Effector memory CD4-positive, alpha-beta T cell (primary cell): ENCODE measurements around the gene HYAL3.

Source experiments
- DNase-seq, 3 donors: peaks; one replicate each; pipeline ENCODE4 v3.0.0-alpha.2; 2020
- H3K27ac ChIP-seq: 2 replicates; pipeline ENCODE4 v1.7.0; 2013; ENCODE audit warnings: mild to moderate bottlenecking, low read length, moderate library complexity; ENCODE audit not compliant: insufficient read depth, poor library complexity, severe bottlenecking
- H3K27me3 ChIP-seq: replicated peaks from 2 replicates; pipeline ENCODE4 v1.7.0; 2013; ENCODE audit warnings: mild to moderate bottlenecking, low read length; ENCODE audit not compliant: insufficient read depth, control insufficient read depth, poor library complexity, severe bottlenecking
- H3K36me3 ChIP-seq: 2 replicates; pipeline ENCODE4 v1.7.0; 2013; ENCODE audit warnings: mild to moderate bottlenecking, low read length, moderate library complexity; ENCODE audit not compliant: control insufficient read depth, insufficient read depth
- H3K4me1 ChIP-seq: 2 replicates; pipeline ENCODE4 v1.7.0; 2013; ENCODE audit warnings: low read length, mild to moderate bottlenecking; ENCODE audit not compliant: control insufficient read depth, insufficient read depth, poor library complexity, severe bottlenecking
- H3K4me3 ChIP-seq: 2 replicates; pipeline ENCODE4 v1.7.0; 2013; ENCODE audit warnings: low read length, low read depth, mild to moderate bottlenecking; ENCODE audit not compliant: insufficient read depth, poor library complexity, severe bottlenecking
- H3K9me3 ChIP-seq: 2 replicates; pipeline ENCODE4 v1.7.0; 2013; ENCODE audit warnings: mild to moderate bottlenecking, low read length, moderate library complexity; ENCODE audit not compliant: control insufficient read depth

Gene HYAL3

DNA sequence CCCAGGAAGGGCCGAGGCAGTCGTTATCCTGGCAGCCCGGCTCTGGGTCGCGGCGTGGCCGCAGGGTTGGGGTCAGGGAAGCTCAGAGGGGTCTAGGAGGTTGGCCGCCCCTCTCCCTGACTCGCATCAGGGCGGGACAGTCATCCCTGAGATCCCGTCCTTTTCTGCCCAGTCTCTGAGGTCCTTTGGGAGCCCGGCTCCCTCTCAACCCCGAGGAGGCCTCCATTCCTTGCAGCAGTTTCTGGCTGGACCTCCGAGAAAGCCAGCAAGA is 22.8 kb upstream of the HYAL3 start:
- Histone ChIP-seq H3K4me3 (peak overlapping the region; percentile 93), H3K36me3 (no peaks in the 10 kb centered on the region), H3K27ac (peak overlapping the region; percentile 84), H3K27me3 (no peaks in the 10 kb centered on the region), H3K4me1 (peaks cover 35% of the 10 kb centered on the region), H3K9me3 (no peaks in the 10 kb centered on the region)
- no peak for DNase-seq

DNA sequence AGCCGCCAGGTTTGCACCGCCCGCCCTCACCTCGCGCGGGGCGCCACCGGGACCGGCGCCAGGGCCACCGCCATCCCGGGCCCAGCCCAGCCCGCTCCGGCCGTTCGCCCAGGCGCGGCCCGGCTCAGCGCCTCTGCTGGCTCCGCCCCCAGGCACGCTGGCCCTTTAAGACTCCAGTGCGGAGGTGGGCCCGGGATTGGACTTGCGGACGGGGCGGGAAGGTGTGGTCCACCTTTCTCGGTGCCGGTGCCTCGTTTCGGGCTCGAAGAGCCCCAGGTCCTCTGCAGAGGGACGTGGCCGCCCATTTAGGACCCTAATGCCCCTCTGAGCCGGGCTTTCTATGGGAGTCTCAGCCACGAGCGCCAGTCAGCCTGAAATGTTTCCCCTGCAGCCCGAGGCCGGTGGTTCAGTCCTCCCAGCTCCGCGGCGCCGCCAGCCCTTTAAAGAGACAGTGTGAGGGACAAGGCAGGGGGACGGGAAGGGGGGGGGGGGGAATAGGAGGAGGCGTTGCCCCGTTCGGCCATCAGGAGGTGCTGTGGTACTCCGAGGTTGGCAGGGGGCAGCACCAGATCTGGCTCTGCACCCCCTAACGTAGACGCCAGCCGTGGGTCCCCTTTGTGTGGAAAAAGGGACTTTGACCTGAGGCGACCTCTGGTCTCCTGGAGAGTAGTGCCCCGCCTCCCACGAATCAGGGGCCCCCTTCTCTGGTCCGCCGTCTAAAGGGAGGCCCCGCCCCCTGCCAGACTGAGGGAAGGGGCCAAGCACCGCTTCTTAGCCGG is 22.3 kb upstream of the HYAL3 start:
- peaks cover 36% of the 10 kb centered on the region for H3K4me1 ChIP-seq
- H3K27me3 ChIP-seq: no peaks in the 10 kb centered on the region
- peak overlapping the region; percentile 84 for H3K27ac ChIP-seq
- H3K9me3 ChIP-seq: no peaks in the 10 kb centered on the region
- DNase-seq: peak; percentile 58 to 72 (median 68)
- H3K4me3 ChIP-seq: peak overlapping the region; percentile 93
- no peaks in the 10 kb centered on the region for H3K36me3 ChIP-seq

DNA sequence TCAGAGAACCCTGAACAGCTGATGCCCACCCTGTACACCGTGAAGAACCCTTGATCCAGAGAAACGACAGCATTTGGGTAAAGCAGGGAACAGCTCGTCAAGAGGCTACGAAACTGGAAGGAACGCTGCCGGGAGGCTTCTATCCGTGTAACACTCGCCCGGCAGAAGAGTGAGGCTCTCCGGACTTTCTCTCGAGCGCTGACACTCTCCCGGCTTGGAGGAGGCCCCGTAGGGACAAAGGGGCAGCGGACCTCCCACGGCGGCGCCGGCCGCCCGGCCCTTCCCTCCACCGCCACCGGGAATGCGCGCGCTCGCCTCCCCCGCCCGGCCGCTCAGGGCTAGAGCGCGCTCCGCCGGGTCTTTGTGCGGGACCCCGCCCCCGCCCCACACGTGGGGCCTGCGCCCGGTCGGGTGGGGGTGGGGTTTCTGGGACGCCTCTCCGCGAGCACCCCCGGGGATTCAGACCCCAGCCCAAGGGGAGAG is 21.7 kb upstream of the HYAL3 start:
- Histone ChIP-seq H3K9me3 (no peaks in the 10 kb centered on the region), H3K27me3 (no peaks in the 10 kb centered on the region), H3K27ac (peak overlapping the region; percentile 84), H3K36me3 (no peaks in the 10 kb centered on the region), H3K4me1 (peaks cover 41% of the 10 kb centered on the region), H3K4me3 (peak overlapping the region; percentile 93)
- peak in 2 of 3 donors; percentile 20 to 48 for DNase-seq

- no peaks in the 10 kb centered on the region for H3K9me3 ChIP-seq
- H3K4me1 ChIP-seq: peaks cover 41% of the 10 kb centered on the region
- DNase-seq: no peak
- peak overlapping the region; percentile 93 for H3K4me3 ChIP-seq
- no peak overlapping the region for H3K27ac ChIP-seq
- H3K27me3 ChIP-seq: no peaks in the 10 kb centered on the region
- no peaks in the 10 kb centered on the region for H3K36me3 ChIP-seq
These were observed 20.9 kb upstream of the HYAL3 start for GRCh38 chr3:50319894-50320625.

- Histone ChIP-seq H3K4me1 (peaks cover 41% of the 10 kb centered on the region), H3K27ac (no peak overlapping the region), H3K4me3 (no peak overlapping the region), H3K36me3 (no peaks in the 10 kb centered on the region), H3K9me3 (no peaks in the 10 kb centered on the region), H3K27me3 (no peaks in the 10 kb centered on the region)
- DNase-seq: no peak
These were observed 20.1 kb upstream of the HYAL3 start for GRCh38 chr3:50319181-50319893.

DNA sequence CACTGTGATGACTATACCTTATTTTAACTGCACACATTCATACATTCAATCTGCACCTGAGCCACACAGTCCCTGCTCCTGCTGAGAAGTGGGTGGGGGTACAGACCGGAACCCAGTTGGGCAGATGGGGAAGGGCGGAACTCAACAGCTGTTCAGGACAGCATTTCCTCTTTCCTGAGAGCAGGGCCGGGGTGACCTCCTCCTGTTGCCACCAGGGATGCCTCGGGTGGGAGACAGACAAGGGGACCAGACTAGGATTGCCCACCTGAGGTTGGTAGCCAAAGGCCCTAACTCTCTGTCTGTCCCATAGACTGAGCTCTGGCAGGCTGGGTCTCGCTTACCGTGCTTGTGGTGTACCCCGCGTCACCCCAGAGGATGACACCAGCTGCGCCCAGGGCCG is 19.4 kb upstream of the HYAL3 start:
- Histone ChIP-seq H3K4me3 (no peak overlapping the region), H3K27me3 (no peaks in the 10 kb centered on the region), H3K9me3 (no peaks in the 10 kb centered on the region), H3K36me3 (no peaks in the 10 kb centered on the region), H3K4me1 (peaks cover 41% of the 10 kb centered on the region), H3K27ac (no peak overlapping the region)
- DNase-seq: no peak

DNA sequence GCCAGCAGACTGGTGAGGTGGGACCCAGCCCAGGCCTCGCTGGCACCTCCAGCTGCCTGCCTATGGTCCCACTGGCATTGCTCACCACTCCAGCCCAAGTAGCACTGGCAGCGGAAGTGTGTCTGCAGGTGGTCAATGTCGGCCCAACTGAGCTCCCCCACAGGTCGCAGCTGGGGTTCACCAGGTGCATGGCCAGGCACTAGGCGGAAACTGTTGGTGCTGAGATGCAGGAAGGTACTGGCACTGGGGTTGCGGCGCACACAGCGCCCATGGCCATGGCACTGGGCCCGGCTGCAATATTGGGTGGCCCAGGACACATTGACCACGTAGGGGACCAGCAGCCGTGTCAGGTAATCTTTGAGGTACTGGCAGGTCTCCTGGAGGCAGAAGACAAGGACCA is 19.0 kb upstream of the HYAL3 start:
- Histone ChIP-seq H3K4me1 (peaks cover 41% of the 10 kb centered on the region), H3K27ac (no peak overlapping the region), H3K4me3 (no peak overlapping the region), H3K36me3 (no peaks in the 10 kb centered on the region), H3K27me3 (no peaks in the 10 kb centered on the region), H3K9me3 (no peaks in the 10 kb centered on the region)
- no peak for DNase-seq

GRCh38 chr3:50317300-50317699 is 18.1 kb upstream of the HYAL3 start:
- Histone ChIP-seq H3K27me3 (no peaks in the 10 kb centered on the region), H3K9me3 (no peaks in the 10 kb centered on the region), H3K27ac (peak overlapping the region; percentile 50), H3K4me1 (peaks cover 41% of the 10 kb centered on the region), H3K36me3 (no peaks in the 10 kb centered on the region), H3K4me3 (peak overlapping the region; percentile 38)
- no peak for DNase-seq

- Histone ChIP-seq H3K36me3 (no peaks in the 10 kb centered on the region), H3K9me3 (no peaks in the 10 kb centered on the region), H3K27ac (peak overlapping the region; percentile 50), H3K4me1 (peaks cover 38% of the 10 kb centered on the region), H3K4me3 (peak overlapping the region; percentile 38), H3K27me3 (no peaks in the 10 kb centered on the region)
- DNase-seq: peak; percentile 66 to 75 (median 71)
These were observed 17.5 kb upstream of the HYAL3 start for GRCh38 chr3:50316657-50317242.
